CD4-positive, alpha-beta T cell treated with Interleukin-6 at 100 ng/mL for 8 hours (primary cell): ENCODE results near the gene LPP.
A peak's percentile ranks its signal among the peaks of the same experiment; 100 is the strongest.

Source experiments
- DNase-seq: peaks from one replicate; pipeline ENCODE4 v3.0.0-alpha.2; 2020; ENCODE audit warnings: mixed read lengths, low spot score

The LPP gene

DNA sequence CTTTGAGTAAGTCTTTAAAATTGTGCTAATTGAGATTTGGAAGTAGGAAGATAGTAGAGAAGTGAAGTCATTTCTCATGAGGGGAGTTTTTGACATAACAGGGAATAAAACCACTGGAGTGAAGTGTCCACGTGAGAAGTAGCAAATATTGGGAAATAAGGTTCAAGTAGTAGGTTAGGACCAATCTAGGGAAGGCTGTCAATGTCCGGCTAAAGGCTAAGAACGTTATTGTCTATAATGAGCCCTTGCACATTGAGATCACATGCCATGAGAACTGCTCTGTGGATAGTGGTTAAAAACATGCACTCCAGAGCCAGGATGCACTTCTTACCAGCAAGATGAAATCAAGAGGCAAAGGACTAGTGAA is 557.9 kb downstream of the LPP start:
- no peak for DNase-seq

DNA sequence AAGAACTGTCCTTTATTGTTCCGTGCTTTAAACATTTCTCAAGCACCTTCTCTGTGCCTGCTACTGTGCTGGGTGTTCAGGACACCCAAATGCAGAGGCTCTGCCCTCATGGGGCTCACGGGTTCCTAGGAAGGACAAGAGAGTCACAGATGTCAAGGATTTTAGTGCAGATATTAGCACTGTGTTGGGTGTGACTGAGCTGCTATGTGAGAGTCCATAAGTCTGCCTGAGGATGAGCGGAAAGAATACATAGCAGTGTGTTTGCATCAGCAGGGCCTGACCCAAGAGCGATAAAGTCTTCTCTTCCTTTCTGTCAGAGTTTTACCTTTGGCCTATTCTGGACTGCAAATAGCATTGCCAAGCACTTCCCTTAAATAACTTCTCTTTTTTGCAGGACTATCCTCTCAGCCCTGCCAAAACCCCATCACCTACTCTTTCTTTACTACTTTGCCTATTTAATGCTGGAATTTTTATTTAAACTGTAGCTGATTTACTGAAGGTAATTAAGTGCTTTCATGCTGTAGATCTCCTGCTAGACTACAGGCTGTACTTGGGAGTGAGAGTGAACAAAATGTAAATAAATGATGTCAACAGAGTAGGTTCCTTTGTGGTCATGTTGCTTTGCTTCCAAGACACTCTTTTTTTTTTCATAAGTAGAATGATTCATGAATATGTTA is 558.4 kb downstream of the LPP start:
- DNase-seq: no peak

GRCh38 chr3:188712991-188713390 is 559.0 kb downstream of the LPP start:
- DNase-seq: no peak

DNA sequence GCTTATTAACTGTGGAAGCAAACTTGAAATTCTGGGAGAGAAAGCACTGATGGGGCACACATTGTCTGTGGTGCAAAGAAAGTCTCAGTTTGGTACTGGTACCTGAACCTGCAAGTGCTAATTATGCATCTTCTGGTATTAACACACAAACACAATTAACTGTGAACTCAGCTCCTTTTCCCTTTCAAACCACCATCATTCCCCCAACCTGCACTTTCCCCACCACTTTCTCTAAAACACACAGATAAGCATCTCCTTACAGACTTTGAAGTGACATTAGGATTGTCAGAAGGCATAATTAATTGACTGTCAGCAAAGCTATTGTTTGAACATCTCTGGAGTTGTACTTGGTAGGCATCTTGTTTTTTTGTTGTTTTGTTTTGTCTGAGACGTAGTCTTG is 565.6 kb downstream of the LPP start:
- no peak for DNase-seq

DNA sequence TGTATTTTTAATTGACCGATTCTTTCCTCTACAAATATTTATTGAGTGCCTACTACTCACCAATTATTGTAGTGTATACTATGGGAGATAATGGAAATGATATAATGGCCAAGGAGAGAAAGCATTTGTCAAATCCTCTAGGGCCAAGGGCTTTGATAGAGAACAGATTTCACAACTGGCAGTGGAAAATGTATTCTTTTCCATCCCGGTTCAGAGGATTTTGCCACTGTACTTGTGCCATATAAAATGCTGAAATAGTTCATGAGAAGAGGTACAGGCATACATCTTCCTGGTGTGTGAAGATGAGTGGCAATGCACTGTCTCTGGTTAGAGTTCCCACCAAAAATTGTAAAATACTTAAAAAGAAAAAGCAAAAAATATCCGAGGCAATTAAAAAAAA is 566.3 kb downstream of the LPP start:
- no peak for DNase-seq

DNA sequence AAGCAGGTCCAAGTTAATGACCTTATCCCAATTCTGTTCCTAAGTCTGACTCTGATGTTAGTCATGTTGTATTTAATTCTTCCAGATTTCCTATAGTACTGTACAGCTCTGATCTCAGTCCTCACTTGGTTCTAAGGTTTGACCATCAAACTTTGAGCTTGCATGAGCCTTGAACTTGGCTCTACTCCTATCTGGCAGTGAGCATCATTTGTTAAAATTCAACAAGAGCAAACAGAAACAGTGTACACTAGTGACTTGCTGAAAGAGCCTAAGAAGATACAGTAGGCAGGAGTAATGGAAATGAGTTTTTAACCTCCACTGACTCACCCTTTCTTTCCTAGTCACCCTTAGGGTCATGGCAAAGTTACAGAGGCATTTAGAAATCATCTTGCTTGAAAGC is 566.7 kb downstream of the LPP start:
- no peak for DNase-seq

GRCh38 chr3:188721312-188721711 is 567.4 kb downstream of the LPP start:
- DNase-seq: no peak

- DNase-seq: no peak
These were observed 568.0 kb downstream of the LPP start for GRCh38 chr3:188721990-188722389.

DNA sequence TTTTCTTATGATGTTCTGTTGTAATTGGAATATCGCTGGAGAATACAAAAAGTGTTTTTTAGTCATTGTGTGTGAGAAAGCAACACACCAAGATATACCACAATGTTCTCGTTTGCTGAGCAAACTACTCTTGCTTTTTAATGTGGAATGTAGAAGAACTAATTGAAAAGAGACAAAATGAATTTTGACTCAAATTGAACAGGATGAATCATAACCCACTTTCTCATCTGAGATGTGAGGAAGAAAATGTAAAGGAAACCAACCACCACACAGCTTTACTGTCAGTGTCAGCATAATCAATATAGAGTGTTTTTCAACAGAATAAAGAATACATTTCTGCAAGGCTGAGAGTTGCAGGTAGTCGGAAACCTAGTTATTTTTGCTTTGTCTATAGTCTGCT is 569.0 kb downstream of the LPP start:
- DNase-seq: no peak

DNA sequence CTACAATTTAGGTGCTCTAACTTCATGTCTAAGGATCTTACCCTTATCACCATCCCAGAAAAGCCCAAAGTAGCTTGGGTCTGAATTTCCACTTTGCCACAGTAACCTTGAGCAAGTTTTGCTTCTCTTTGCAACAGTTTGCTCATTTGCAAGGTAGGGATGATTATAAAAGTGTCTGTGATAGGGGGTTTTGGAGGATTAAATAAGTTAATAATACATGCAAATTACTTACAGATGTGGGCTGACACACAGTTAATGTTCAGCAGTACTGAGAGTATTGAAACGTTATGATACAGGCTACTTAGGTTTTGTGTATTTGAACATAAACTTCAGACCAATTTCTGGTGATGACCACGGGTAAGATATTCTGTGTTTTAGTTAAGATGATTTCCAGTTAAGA is 573.1 kb downstream of the LPP start:
- no peak for DNase-seq

DNA sequence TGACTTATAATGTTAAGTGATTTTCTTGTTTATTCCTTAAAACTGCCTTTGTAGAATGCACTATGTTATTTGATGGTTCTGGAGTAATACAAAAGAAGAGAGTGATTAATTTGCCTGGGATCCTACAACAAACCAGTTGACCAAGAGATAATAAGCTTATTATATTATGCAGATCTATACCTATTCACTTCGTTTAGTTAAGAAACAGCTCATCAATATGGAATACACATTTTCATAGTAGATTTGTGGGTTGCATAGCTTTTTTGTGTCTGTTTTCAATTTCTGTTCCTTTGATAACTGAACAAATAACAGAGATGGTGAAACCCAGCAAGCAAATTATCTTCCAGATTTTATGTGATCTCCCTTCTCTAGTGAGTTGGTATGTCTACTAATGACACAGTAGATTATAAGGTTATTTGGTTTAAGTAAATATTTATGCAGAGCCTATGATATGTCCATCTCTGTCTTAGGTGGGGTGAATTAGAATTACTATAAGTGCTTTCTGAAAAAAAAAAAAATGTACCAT is 574.5 kb downstream of the LPP start:
- no peak for DNase-seq

DNA sequence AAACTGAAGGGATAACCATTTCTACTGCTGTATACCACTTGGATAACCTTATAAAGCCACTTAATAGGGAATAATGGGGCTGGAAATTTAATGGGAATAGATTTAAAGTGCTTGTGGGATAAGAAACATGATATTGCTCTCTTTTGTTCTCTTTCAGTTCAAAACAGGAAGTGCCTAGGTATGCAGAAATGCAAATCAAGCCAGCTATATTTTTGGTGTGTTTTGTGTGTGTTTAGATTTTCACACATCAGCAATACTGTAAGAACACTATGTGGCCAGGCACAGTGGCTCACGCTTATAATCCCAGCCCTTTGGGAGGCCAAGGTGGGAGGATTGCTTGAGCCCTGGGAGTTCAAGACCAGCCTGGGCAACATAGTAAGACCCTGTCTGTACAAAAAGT is 575.5 kb downstream of the LPP start:
- no peak for DNase-seq

DNA sequence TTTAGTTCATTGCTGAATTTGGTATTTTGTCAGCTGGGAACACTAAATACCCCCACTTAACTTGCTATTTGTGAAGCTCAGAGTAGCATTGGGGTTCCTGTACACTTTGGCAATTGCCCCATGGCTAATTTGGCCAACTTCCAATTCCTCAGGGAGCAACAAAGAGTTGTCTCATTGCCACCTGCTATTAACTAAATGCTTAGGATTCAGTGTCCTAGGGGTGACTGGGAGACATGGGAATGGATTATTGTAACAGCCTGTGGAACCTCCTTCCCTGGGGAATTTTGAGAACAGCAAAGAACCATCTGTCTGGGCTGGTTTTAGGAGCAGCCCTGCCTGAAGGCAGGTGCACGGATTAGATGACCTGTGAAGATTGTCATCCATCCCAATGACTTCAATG is 580.4 kb downstream of the LPP start:
- DNase-seq: no peak

DNA sequence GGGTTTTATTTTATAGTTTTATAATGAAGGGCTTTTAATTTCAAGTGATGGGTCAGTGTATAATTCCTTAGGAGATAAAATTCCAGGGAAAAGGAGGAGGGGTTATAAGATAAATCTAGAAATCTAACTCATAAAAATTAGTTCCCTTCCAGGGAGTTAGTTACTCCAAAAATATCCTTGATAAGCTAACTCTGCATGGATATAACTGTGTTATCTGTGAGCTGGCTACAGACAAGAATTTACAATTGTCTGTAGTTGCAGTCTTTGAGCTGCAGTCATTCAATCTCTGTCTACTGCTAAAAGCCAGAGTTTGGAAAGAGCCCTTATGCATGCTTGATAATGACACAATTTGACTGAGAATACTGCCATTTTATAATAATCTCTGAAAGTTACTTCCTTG is 585.6 kb downstream of the LPP start:
- DNase-seq: no peak

DNA sequence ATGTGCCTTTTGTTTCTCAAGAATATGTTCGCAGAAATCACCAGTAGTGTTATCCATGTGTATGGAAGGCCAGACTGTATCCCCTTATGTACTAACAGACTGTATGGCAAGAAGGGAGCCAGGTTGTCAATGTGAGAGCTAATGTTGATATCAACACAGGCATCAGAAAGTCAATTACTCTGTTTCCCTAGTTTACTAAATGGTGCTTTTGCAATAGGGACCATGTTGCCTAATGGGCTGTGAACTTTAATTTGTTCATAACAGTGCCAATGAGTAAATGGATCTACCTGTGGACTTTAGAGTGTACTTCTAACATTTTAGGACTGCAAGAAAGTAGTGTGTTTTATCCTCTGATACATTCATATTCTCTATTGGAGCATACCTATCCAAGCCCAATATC is 586.1 kb downstream of the LPP start:
- no peak for DNase-seq

GRCh38 chr3:188742755-188743550 is 589.0 kb downstream of the LPP start:
- DNase-seq: no peak

DNA sequence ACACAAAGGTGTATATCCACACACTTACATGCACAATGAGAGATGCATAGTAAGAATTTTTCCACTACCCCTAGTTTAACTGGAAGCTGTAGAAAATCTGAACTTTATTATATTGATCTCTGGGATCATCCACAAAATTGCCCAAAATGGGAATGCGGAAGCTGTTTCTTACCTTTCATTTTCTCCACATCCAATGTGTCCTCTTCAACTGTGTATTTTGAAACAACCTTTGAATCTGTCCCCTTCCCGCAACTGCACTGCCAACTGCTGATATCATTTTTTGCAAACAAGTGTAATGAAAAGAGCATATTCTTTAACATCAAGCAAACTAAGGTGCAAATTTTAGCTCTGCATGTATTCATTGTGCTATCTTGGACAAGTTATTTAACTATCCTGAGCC is 590.2 kb downstream of the LPP start:
- no peak for DNase-seq

DNA sequence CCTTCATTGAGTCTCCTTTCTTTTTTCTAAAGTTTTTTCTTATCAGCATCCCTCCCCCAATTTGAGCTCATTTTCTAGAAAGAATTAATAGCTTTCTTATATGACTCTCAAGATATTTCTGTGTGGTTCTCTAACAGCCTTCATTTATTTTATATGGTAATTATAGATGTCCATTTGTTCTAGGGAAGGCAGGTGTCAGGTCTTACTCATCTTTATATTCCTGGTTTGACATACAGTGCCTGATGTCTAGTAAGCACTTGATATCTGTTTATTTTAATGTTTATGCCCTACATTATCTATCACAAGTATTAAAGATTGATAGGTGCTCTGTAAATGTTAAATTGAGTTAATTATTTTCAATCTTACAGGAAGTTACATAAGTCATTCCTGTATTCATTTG is 591.1 kb downstream of the LPP start:
- DNase-seq: no peak

GRCh38 chr3:188746291-188746783 is 592.4 kb downstream of the LPP start:
- DNase-seq: no peak

DNA sequence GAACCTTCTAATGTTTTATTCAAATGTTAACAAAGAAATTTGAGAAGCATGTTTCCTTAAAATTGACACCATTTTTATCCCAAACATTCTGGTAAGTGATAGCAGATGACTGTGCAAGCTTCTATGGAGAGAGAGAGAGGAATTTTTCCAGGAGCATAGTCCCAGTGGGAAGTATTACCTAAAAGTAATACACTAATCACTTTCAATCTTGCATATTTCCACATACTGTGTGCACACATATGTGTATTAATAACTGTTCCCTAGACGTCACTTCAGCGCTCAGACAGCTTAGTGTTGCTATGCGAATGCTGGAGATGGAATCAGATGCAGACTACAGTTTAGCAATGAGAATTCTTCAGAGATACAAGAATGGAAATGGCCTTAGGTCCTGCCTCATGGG is 593.5 kb downstream of the LPP start:
- DNase-seq: no peak

- peak; percentile 63 for DNase-seq
These were observed 595.2 kb downstream of the LPP start for GRCh38 chr3:188749010-188749617.

GRCh38 chr3:188749830-188750229 is 595.9 kb downstream of the LPP start:
- DNase-seq: no peak

- no peak for DNase-seq
These were observed 596.7 kb downstream of the LPP start for GRCh38 chr3:188750617-188751016.
